Upper lobe of left lung (tissue), 6 donors: ENCODE results near the gene CARD11. TPM values are rescaled to one million over a fixed set of nuclear protein-coding genes. Genes with fewer than 3 reads are reported as not detected.

Experiments
- ATAC-seq, 2 donors: fragments of 200-7000 bp; cut with Tn5 transposase; one replicate each; pipeline ENCODE4 v1.9.1; 2022; ENCODE audit warnings: mild to moderate bottlenecking in 2 of 2, moderate library complexity in 2 of 2; ENCODE audit not compliant: low FRiP score in 2 of 2
- DNase-seq, 2 donors: peaks; one replicate each; pipeline ENCODE4 v3.0.0-alpha.2; 2019 to 2020
- H3K27ac ChIP-seq, 4 donors: fragments of 200-600 bp; sonication (generic); one replicate each; pipeline ENCODE4 v1.5.1; 2016 to 2019
- H3K27me3 ChIP-seq, 4 donors: fragments of 200-600 bp; sonication (generic); one replicate each; pipeline ENCODE4 v1.5.1; 2017 to 2019
- H3K36me3 ChIP-seq, 4 donors: fragments of 200-600 bp; sonication (generic); one replicate each; pipeline ENCODE4 v1.5.1; 2016 to 2019
- H3K4me1 ChIP-seq, 4 donors: fragments of 200-600 bp; sonication (generic); one replicate each; pipeline ENCODE4 v1.5.1; 2018 to 2019
- H3K4me3 ChIP-seq, 4 donors: fragments of 200-600 bp; sonication (generic); one replicate each; pipeline ENCODE4 v1.5.1; 2017 to 2019; ENCODE audit warnings: mild to moderate bottlenecking in 2 of 4, moderate library complexity in 1 of 4
- H3K9me3 ChIP-seq, 4 donors: fragments of 200-600 bp; sonication (generic); one replicate each; pipeline ENCODE4 v1.5.1; 2018 to 2019
- CTCF ChIP-seq, 6 experiments: fragments of 450-650 bp in 4 of 6; fragments of 200-600 bp in 2 of 6; sonication (generic) in 2 of 6; IDR thresholded peaks; one replicate each; pipeline ENCODE4 v1.5.1; 2016 to 2019; ENCODE audit warnings: antibody characterized with exemption in 6 of 6
- EP300 ChIP-seq, 4 donors: sonication (generic); formaldehyde crosslinking; IDR thresholded peaks; one replicate each; pipeline ENCODE4 v1.5.1; 2017; ENCODE audit warnings: antibody characterized with exemption in 4 of 4, control low read depth in 2 of 4
- POLR2A ChIP-seq, 4 donors: fragments of 450-650 bp; IDR thresholded peaks; one replicate each; pipeline ENCODE4 v1.5.1; 2016 to 2017; ENCODE audit warnings: antibody characterized with exemption in 4 of 4, mild to moderate bottlenecking in 2 of 4
- POLR2AphosphoS5 ChIP-seq, 2 donors: sonication (generic); formaldehyde crosslinking; IDR thresholded peaks; one replicate each; pipeline ENCODE4 v1.5.1; 2017; ENCODE audit warnings: antibody characterized with exemption in 2 of 2
- WGBS, 2 donors: methylation state at CpG; one replicate each; pipeline ENCODE4 v1.1.5; 2017 to 2018; 5-methylcytosine and 5-hydroxymethylcytosine counted together
- total RNA-seq, 6 donors: library from RNA; depleted of rRNA in 4 of 6; stranded (reverse); fragments of >200 nt in 4 of 6; gene quantifications; one replicate each; pipeline versions ENCODE4 v1.1.0 to v1.2.1, GENCODE V29; 2016 to 2021
- donor health status: DM: no; HTN: no; CAD: no; lungs with moderate emphysema.
- donor health status: DM: no; HTN: yes; CAD: no; lungs with severe emphysema.

The CARD11 gene
- total RNA-seq, 6 donors from 2014 or later = 2.8 to 16.8 (median 6.8) TPM

- Histone ChIP-seq H3K4me3 (no peak overlapping the region), H3K36me3 (no peaks in the 10 kb centered on the region), H3K9me3 (no peaks in the 10 kb centered on the region), H3K4me1 (no peaks in the 10 kb centered on the region), H3K27me3 (no peaks in the 10 kb centered on the region), H3K27ac (no peak overlapping the region)
- DNase-seq = no peak
- 77 to 83% methylated on average over 3 to 4 of the region's 4 CpGs for WGBS, 2 donors
- TF ChIP-seq CTCF (IDR thresholded peaks at IDR 0.05) (no peak), POLR2A (IDR thresholded peaks at IDR 0.05) (no peak), EP300 (IDR thresholded peaks at IDR 0.05) (no peak), POLR2AphosphoS5 (IDR thresholded peaks at IDR 0.05) (no peak)
- ATAC-seq = no peak
These were observed 47.5 kb downstream of the CARD11 start for GRCh38 chr7:2996141-2996540.

- Histone ChIP-seq H3K36me3 (no peaks in the 10 kb centered on the region), H3K9me3 (no peaks in the 10 kb centered on the region), H3K27me3 (no peaks in the 10 kb centered on the region), H3K27ac (no peak overlapping the region), H3K4me3 (no peak overlapping the region), H3K4me1 (no peaks in the 10 kb centered on the region)
- no peak for TF ChIP-seq CTCF (IDR thresholded peaks at IDR 0.05)
- no peak for TF ChIP-seq POLR2A (IDR thresholded peaks at IDR 0.05)
- TF ChIP-seq EP300 (IDR thresholded peaks at IDR 0.05) = no peak
- TF ChIP-seq POLR2AphosphoS5 (IDR thresholded peaks at IDR 0.05) = no peak
- DNase-seq (no peak), ATAC-seq (no peak)
- WGBS, 2 donors = 95 to 96% methylated on average over 5 to 14 of the region's 14 CpGs
These were observed 49.8 kb downstream of the CARD11 start for GRCh38 chr7:2993868-2994267.

GRCh38 chr7:2993396-2993795 is 50.3 kb downstream of the CARD11 start:
- Histone ChIP-seq H3K27me3 (no peaks in the 10 kb centered on the region), H3K27ac (no peak overlapping the region), H3K36me3 (no peaks in the 10 kb centered on the region), H3K4me1 (no peaks in the 10 kb centered on the region), H3K9me3 (no peaks in the 10 kb centered on the region), H3K4me3 (no peak overlapping the region)
- 79 to 86% methylated on average over 16 to 17 of the region's 17 CpGs for WGBS, 2 donors
- DNase-seq (no peak), ATAC-seq (no peak)
- TF ChIP-seq POLR2AphosphoS5 (IDR thresholded peaks at IDR 0.05) = no peak
- no peak for TF ChIP-seq POLR2A (IDR thresholded peaks at IDR 0.05)
- no peak for TF ChIP-seq CTCF (IDR thresholded peaks at IDR 0.05)
- TF ChIP-seq EP300 (IDR thresholded peaks at IDR 0.05) = no peak

GRCh38 chr7:2990949-2991470 is 52.7 kb downstream of the CARD11 start:
- Histone ChIP-seq H3K36me3 (no peaks in the 10 kb centered on the region), H3K27ac (no peak overlapping the region), H3K27me3 (no peaks in the 10 kb centered on the region), H3K9me3 (no peaks in the 10 kb centered on the region), H3K4me1 (no peaks in the 10 kb centered on the region), H3K4me3 (no peak overlapping the region)
- DNase-seq (no peak), ATAC-seq (no peak)
- WGBS, 2 donors = 60 to 74% methylated on average over 6 of the region's 6 CpGs
- TF ChIP-seq EP300 (IDR thresholded peaks at IDR 0.05) = no peak
- TF ChIP-seq POLR2AphosphoS5 (IDR thresholded peaks at IDR 0.05) = no peak
- no peak for TF ChIP-seq POLR2A (IDR thresholded peaks at IDR 0.05)
- no peak for TF ChIP-seq CTCF (IDR thresholded peaks at IDR 0.05)

GRCh38 chr7:2986561-2986960 is 57.1 kb downstream of the CARD11 start:
- Histone ChIP-seq H3K4me3 (no peak overlapping the region), H3K36me3 (no peaks in the 10 kb centered on the region), H3K9me3 (no peaks in the 10 kb centered on the region), H3K27ac (no peak overlapping the region), H3K4me1 (no peaks in the 10 kb centered on the region), H3K27me3 (no peaks in the 10 kb centered on the region)
- 92 to 96% methylated on average over 18 of the region's 18 CpGs for WGBS, 2 donors
- TF ChIP-seq POLR2A (IDR thresholded peaks at IDR 0.05) (no peak), POLR2AphosphoS5 (IDR thresholded peaks at IDR 0.05) (no peak), CTCF (IDR thresholded peaks at IDR 0.05) (no peak), EP300 (IDR thresholded peaks at IDR 0.05) (no peak)
- ATAC-seq (no peak), DNase-seq (peak in 1 of 2 donors; percentile 41)
